Mucosa of descending colon (tissue), 3 donors: Measurements from ENCODE around the gene SPAG9. TPM values are rescaled to one million over a fixed set of nuclear protein-coding genes. Genes with fewer than 3 reads are reported as not detected.

ENCODE experiments used
- ATAC-seq: fragments of 200-7000 bp; cut with Tn5 transposase; one replicate; pipeline ENCODE4 v1.9.1; 2020; ENCODE audit warnings: mild to moderate bottlenecking, moderate library complexity
- DNase-seq, 3 donors: peaks; one replicate each; pipeline ENCODE4 v3.0.0-alpha.2; 2020
- H3K36me3 ChIP-seq: fragments of 200-600 bp; one replicate; pipeline ENCODE4 v1.8.0; 2021; ENCODE audit warnings: low read depth, mild to moderate bottlenecking
- H3K4me1 ChIP-seq: fragments of 200-600 bp; one replicate; pipeline ENCODE4 v1.8.0; 2021; ENCODE audit warnings: low read depth, mild to moderate bottlenecking
- H3K4me3 ChIP-seq: fragments of 200-600 bp; one replicate; pipeline ENCODE4 v1.8.0; 2021; ENCODE audit warnings: mild to moderate bottlenecking
- H3K9me3 ChIP-seq: fragments of 200-600 bp; one replicate; pipeline ENCODE4 v1.8.0; 2021; ENCODE audit warnings: mild to moderate bottlenecking
- CTCF ChIP-seq: fragments of 200-600 bp; IDR thresholded peaks from one replicate; pipeline ENCODE4 v1.8.0; 2022; ENCODE audit warnings: antibody characterized with exemption, mild to moderate bottlenecking
- intact Hi-C, 2 donors: fragments of 100-400 bp; cut with DNase I in 1 of 2; cut with micrococcal nuclease in 1 of 2; formaldehyde crosslinking; loops; one replicate each; pipeline versions ENCODE4 v1.11.0 to v1.11.1; 2022; cut with DNase I, micrococcal nuclease
- total RNA-seq, 3 donors: library from RNA; stranded (reverse); fragmentation: NEBNext Ultra II Directional in 2 of 3; extraction: Animal tissue kit (Norgen Biotek cat#: 25700) in 2 of 3; gene quantifications; one replicate each; pipeline versions ENCODE4 v1.2.1 to v1.2.4, GENCODE V29; 2021 to 2023
- donor health status: DM: no; HTN: no; CAD: no; lungs with moderate emphysema.
- donor health status: DM: no; HTN: no; CAD: no.
- donor health status: DM: no; HTN: yes; CAD: no.

The SPAG9 gene
- total RNA-seq, 3 donors from 2014 or later: 64.1 to 96.7 (median 79.8) TPM

- DNase-seq (no peak), ATAC-seq (no peak)
- no peaks in the 10 kb centered on the region for H3K9me3 ChIP-seq
- no peaks in the 10 kb centered on the region for H3K36me3 ChIP-seq
- H3K4me3 ChIP-seq: no peak overlapping the region
- H3K4me1 ChIP-seq: no peaks in the 10 kb centered on the region
- intact Hi-C loops: no loop called here
- no peak for TF ChIP-seq CTCF
These were observed 68.4 kb downstream of the SPAG9 start for GRCh38 chr17:51052235-51052634.

GRCh38 chr17:51050291-51051033 is 70.2 kb downstream of the SPAG9 start:
- intact Hi-C loops: no loop called here
- Histone ChIP-seq H3K4me1 (no peaks in the 10 kb centered on the region), H3K36me3 (no peaks in the 10 kb centered on the region), H3K4me3 (no peak overlapping the region), H3K9me3 (no peaks in the 10 kb centered on the region)
- no peak for ATAC-seq
- DNase-seq: no peak
- TF ChIP-seq CTCF: no peak

- Histone ChIP-seq H3K36me3 (no peaks in the 10 kb centered on the region), H3K4me3 (no peak overlapping the region), H3K4me1 (no peaks in the 10 kb centered on the region), H3K9me3 (no peaks in the 10 kb centered on the region)
- intact Hi-C loops: no loop called here
- DNase-seq (peak in 1 of 3 donors; percentile 41), ATAC-seq (peak; percentile 56)
- no peak for TF ChIP-seq CTCF
These were observed 73.9 kb downstream of the SPAG9 start for GRCh38 chr17:51046514-51047384.

GRCh38 chr17:51046046-51046445 is 74.6 kb downstream of the SPAG9 start:
- no peak for TF ChIP-seq CTCF

DNA sequence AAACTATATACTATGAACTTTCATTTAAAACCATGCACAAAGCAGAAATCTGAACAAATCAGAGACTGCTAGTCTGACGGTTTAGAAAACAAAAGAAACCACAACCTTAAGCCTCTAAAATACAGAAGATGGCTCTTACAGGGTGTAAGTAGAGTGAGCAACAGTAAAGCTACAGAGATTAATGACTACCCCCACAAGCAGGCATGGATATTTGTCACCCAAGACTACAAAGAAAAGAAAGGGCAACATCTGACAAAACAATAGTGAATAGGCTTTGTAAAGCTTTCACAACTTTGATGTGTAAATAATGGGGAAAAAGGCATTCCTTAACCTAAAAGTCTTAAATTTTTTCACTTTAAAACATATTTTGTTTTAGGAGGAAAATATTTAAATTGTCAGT is 75.0 kb downstream of the SPAG9 start:
- Histone ChIP-seq H3K4me3 (no peak overlapping the region), H3K36me3 (no peaks in the 10 kb centered on the region), H3K9me3 (no peaks in the 10 kb centered on the region), H3K4me1 (no peaks in the 10 kb centered on the region)
- no peak for TF ChIP-seq CTCF
- DNase-seq (no peak), ATAC-seq (no peak)
- intact Hi-C loops: no loop called here

More at GRCh38 chr17:51046046-51046445, 74.6 kb downstream of the SPAG9 start:
- H3K9me3 ChIP-seq: no peaks in the 10 kb centered on the region
- DNase-seq (no peak), ATAC-seq (no peak)
- no peaks in the 10 kb centered on the region for H3K36me3 ChIP-seq
- intact Hi-C loops: no loop called here
- no peaks in the 10 kb centered on the region for H3K4me1 ChIP-seq
- H3K4me3 ChIP-seq: no peak overlapping the region
